HepG2 (cell line): ENCODE results near the gene TMX3. TPM values are rescaled to one million over a fixed set of nuclear protein-coding genes. Genes with fewer than 3 reads are reported as not detected.

Experiments
- ATF5 ChIP-seq: sonication (generic); formaldehyde crosslinking; IDR thresholded peaks from 2 replicates; pipeline ENCODE4 v1.4.0; 2020; ENCODE audit warnings: mild to moderate bottlenecking, low read depth, missing genetic modification reagents
- EHMT2 ChIP-seq: fragments of 200-600 bp; sonication (generic); IDR thresholded peaks from 2 replicates; pipeline ENCODE4 v1.7.0; 2017; ENCODE audit warnings: antibody characterized with exemption, low read depth, low read length, borderline replicate concordance
- HDAC2 ChIP-seq: sonication (generic); formaldehyde crosslinking; IDR thresholded peaks from 2 replicates; pipeline ENCODE4 v1.4.0; 2020; ENCODE audit warnings: missing genetic modification reagents
- LCORL ChIP-seq, 2 experiments: fragments of 450-650 bp in 1 of 2; sonication (generic) in 1 of 2; formaldehyde crosslinking in 1 of 2; IDR thresholded peaks; 2 replicates each; pipeline versions ENCODE4 v1.5.0 to v1.6.1; 2017 to 2020; ENCODE audit warnings: antibody characterized with exemption in 1 of 2, missing genetic modification reagents in 1 of 2
- MAF1 ChIP-seq: sonication (generic); formaldehyde crosslinking; IDR thresholded peaks from 2 replicates; pipeline ENCODE4 v1.5.0; 2020; ENCODE audit warnings: missing genetic modification reagents, borderline replicate concordance
- MZF1 ChIP-seq: sonication (generic); formaldehyde crosslinking; IDR thresholded peaks from 2 replicates; pipeline ENCODE4 v1.8.1; 2023; ENCODE audit warnings: mild to moderate bottlenecking, missing genetic modification reagents, borderline replicate concordance
- PHF5A ChIP-seq: IDR thresholded peaks from one replicate; pipeline ENCODE4 v1.6.1; 2018; ENCODE audit warnings: low read depth, missing genetic modification reagents; ENCODE audit not compliant: unreplicated experiment
- SOX6 ChIP-seq, 2 experiments: fragments of 450-650 bp in 1 of 2; sonication (generic) in 1 of 2; formaldehyde crosslinking in 1 of 2; IDR thresholded peaks; 2 replicates each; pipeline versions ENCODE4 v1.4.0 to v1.6.1; 2017 to 2020; ENCODE audit warnings: antibody characterized with exemption in 1 of 2, mild to moderate bottlenecking in 1 of 2, missing genetic modification reagents in 1 of 2
- ZBTB14 ChIP-seq: sonication (generic); formaldehyde crosslinking; IDR thresholded peaks from 2 replicates; pipeline ENCODE4 v1.4.0; 2020; ENCODE audit warnings: missing genetic modification reagents
- ZC3H4 ChIP-seq: sonication (generic); formaldehyde crosslinking; IDR thresholded peaks from 2 replicates; pipeline ENCODE4 v1.4.0; 2020; ENCODE audit warnings: missing genetic modification reagents, borderline replicate concordance
- ZFAT ChIP-seq: sonication (generic); formaldehyde crosslinking; conservative IDR thresholded peaks from 2 replicates; pipeline ENCODE4 v1.8.1; 2023; ENCODE audit warnings: missing genetic modification reagents, inconsistent platforms
- ZNF160 ChIP-seq: sonication (generic); formaldehyde crosslinking; IDR thresholded peaks from 2 replicates; pipeline ENCODE4 v1.8.0; 2022; ENCODE audit warnings: mild to moderate bottlenecking, inconsistent platforms, missing genetic modification reagents
- ZNF326 ChIP-seq: sonication (generic); formaldehyde crosslinking; IDR thresholded peaks from 2 replicates; pipeline ENCODE4 v1.4.0; 2020; ENCODE audit warnings: missing genetic modification reagents, borderline replicate concordance
- ZNF674 ChIP-seq: sonication (generic); formaldehyde crosslinking; IDR thresholded peaks from 2 replicates; pipeline ENCODE4 v1.5.0; 2020; ENCODE audit warnings: low read depth, mild to moderate bottlenecking, missing genetic modification reagents
- ZNF704 ChIP-seq: sonication (generic); formaldehyde crosslinking; IDR thresholded peaks from 2 replicates; pipeline ENCODE4 v1.8.1; 2023; ENCODE audit warnings: mild to moderate bottlenecking, inconsistent platforms, moderate library complexity, missing genetic modification reagents, borderline replicate concordance
- polyA plus RNA-seq, 8 experiments: library from polyadenylated mRNA; depleted of rRNA in 3 of 8; stranded (reverse) in 7 of 8; unstranded in 1 of 8; fragments of >200 nt; fragmentation: Illumina TruSeq in 4 of 8; extraction: Trizol in 4 of 8; gene quantifications; 2 replicates each; pipeline versions ENCODE4 v1.2.1 to v1.2.3, GENCODE V29; 2011 to 2016; ENCODE audit warnings: low read depth in 4 of 8, missing spikeins in 1 of 8, mixed read lengths in 1 of 8; ENCODE audit not compliant: insufficient read depth in 1 of 8
- total RNA-seq, 5 experiments: library from RNA; depleted of rRNA; stranded (reverse); fragments of >200 nt; fragmentation: Illumina TruSeq; extraction: Trizol; gene quantifications; 2 replicates each; pipeline ENCODE4 v1.2.3, GENCODE V29; 2016; ENCODE audit warnings: low read depth in 1 of 5
- TF ChIP-seq, protein P1 (sequence below): sonication (generic); formaldehyde crosslinking; IDR thresholded peaks from 2 replicates; pipeline ENCODE4 v1.4.0; 2020; ENCODE audit warnings: missing genetic modification reagents, low read depth, mild to moderate bottlenecking, borderline replicate concordance
- TF ChIP-seq, protein P2 (sequence below): sonication (generic); formaldehyde crosslinking; IDR thresholded peaks from 2 replicates; pipeline ENCODE4 v1.9.0; 2022; ENCODE audit warnings: low read depth, missing genetic modification reagents
- TF ChIP-seq, protein P3 (sequence below): sonication (generic); formaldehyde crosslinking; IDR thresholded peaks from 2 replicates; pipeline ENCODE4 v1.8.1; 2023; ENCODE audit warnings: mild to moderate bottlenecking, moderate library complexity, missing genetic modification reagents
- TF ChIP-seq, protein P4 (sequence below): sonication (generic); formaldehyde crosslinking; IDR thresholded peaks from 2 replicates; pipeline ENCODE4 v1.5.0; 2020; ENCODE audit warnings: missing genetic modification reagents

TMX3 gene
- total and polyA plus RNA-seq, 2 of the 13 experiments (the other 11 are each of a cell fraction or from before 2014, with no cell fraction given): 12.9 to 25.0 TPM

DNA sequence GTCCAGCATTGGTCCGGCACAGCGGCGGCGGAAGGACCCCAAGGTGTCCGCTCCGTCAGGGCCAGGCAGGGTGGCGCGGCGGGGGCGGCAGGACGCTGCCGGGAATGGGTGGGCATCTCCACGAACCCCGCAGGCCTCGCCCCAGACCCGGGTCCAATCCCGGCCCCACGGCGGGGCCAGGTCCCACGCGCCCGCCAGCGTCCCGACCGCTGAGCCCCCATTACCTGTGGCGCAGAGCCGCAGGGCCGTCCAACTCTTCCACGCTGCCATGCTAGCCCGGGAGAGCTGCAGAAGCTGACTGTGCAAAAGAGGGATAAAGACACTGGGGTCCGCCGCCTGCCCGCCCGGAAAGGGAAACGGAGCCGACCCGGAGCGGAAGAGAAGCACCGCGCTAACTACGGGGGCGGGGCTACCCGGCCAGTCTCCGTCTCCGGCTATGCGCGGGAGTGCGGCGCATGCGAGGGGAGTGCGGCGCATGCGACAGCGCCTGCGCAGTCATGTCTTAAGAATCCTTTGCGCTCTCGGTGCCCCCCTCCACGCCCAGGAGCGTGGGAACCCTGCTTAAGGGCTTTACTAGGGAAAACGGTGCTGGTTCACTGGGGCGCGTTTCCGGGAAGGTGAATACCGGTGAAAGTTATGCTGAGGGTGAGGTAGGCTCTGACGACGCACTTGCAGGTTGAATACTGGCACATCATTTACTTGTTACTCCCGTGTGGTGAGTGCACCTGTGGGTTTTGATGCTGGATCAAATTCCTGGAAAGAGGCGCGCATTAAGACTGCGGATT lies at the start of gene TMX3 (continued):
- TF ChIP-seq ZNF674 (CRISPR knock-in tag) (no peak; the same call in 1 of the 2 replicates), ZNF160 (CRISPR knock-in tag) (peak; percentile 48), EHMT2 (no peak; the same call in 1 of the 2 replicates), ZNF326 (no peak), PHF5A (no peak), ATF5 (CRISPR knock-in tag) (0 out of 2 replicates have a peak, but pooled peaks have one; percentile 18), MAF1 (CRISPR knock-in tag) (peak; percentile 56; the same call in 1 of the 2 replicates), MZF1 (CRISPR knock-in tag) (no peak; the same call in 1 of the 2 replicates), ZBTB14 (CRISPR knock-in tag) (peak; percentile 43), LCORL (IDR thresholded peaks at IDR 0.05) (no peak), LCORL (CRISPR knock-in tag; IDR thresholded peaks at IDR 0.05) (peak; percentile 19; the same call in 1 of the 2 replicates), ZNF704 (CRISPR knock-in tag) (peak; percentile 79; the same call in 1 of the 2 replicates), HDAC2 (peak; percentile 76), SOX6 (IDR thresholded peaks at IDR 0.05) (no peak), SOX6 (CRISPR knock-in tag; IDR thresholded peaks at IDR 0.05) (peak; percentile 62), ZFAT (CRISPR knock-in tag) (no peak), ZC3H4 (CRISPR knock-in tag) (no peak)
- TF ChIP-seq, protein P1, sequence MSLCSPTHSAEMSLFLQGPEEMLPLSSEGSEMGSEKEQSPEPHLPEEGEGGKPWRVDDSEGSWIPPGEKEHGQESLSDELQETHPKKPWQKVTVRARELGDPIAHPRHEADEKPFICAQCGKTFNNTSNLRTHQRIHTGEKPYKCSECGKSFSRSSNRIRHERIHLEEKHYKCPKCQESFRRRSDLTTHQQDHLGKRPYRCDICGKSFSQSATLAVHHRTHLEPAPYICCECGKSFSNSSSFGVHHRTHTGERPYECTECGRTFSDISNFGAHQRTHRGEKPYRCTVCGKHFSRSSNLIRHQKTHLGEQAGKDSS (CRISPR knock-in tag): peak; percentile 67; the same call in 1 of the 2 replicates
- TF ChIP-seq, protein P2, sequence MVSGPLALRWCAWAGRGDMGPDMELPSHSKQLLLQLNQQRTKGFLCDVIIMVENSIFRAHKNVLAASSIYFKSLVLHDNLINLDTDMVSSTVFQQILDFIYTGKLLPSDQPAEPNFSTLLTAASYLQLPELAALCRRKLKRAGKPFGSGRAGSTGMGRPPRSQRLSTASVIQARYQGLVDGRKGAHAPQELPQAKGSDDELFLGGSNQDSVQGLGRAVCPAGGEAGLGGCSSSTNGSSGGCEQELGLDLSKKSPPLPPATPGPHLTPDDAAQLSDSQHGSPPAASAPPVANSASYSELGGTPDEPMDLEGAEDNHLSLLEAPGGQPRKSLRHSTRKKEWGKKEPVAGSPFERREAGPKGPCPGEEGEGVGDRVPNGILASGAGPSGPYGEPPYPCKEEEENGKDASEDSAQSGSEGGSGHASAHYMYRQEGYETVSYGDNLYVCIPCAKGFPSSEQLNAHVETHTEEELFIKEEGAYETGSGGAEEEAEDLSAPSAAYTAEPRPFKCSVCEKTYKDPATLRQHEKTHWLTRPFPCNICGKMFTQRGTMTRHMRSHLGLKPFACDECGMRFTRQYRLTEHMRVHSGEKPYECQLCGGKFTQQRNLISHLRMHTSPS (CRISPR knock-in tag): 0 out of 2 replicates have a peak, but pooled peaks have one; percentile 30
- TF ChIP-seq, protein P3, sequence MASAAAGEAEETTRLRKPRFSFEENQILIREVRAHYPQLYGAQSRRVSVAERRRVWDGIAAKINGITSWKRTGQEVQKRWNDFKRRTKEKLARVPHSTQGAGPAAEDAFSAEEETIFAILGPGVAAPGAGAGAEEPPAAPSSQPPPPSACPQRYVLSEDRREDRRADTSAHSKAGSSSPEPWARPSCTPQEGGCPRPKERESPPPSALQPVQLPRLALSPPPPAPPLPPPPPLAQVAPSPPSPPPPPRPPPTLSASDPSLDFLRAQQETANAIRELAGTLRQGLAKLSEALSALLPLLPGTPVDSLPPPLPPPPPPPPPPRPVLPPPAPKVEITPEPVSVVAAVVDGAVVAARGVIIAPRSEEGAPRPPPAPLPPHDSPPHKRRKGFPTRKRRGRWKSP (CRISPR knock-in tag): peak; percentile 99
- TF ChIP-seq, protein P4, sequence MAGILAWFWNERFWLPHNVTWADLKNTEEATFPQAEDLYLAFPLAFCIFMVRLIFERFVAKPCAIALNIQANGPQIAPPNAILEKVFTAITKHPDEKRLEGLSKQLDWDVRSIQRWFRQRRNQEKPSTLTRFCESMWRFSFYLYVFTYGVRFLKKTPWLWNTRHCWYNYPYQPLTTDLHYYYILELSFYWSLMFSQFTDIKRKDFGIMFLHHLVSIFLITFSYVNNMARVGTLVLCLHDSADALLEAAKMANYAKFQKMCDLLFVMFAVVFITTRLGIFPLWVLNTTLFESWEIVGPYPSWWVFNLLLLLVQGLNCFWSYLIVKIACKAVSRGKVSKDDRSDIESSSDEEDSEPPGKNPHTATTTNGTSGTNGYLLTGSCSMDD: peak; percentile 96
